HG03025 (cell line): ENCODE measurements around the gene TSC22D2.

Experiments
- ATAC-seq: cut with Tn5 transposase; IDR thresholded peaks from one replicate; pipeline ENCODE4 v1.9.1; 2021; ENCODE audit warnings: mild to moderate bottlenecking, moderate library complexity; ENCODE audit not compliant: unreplicated experiment, low FRiP score

Gene TSC22D2

GRCh38 chr3:150408221-150409124 lies at the start of gene TSC22D2:
Gene TSC22D2 (plus strand): TSS chr3:150408298. CDS start chr3:150409351, 1,053 bp downstream.
- peak; percentile 59 for ATAC-seq

GRCh38 chr3:150359381-150359780 lies 48.7 kb upstream of the TSC22D2 start:
- no peak for ATAC-seq

DNA sequence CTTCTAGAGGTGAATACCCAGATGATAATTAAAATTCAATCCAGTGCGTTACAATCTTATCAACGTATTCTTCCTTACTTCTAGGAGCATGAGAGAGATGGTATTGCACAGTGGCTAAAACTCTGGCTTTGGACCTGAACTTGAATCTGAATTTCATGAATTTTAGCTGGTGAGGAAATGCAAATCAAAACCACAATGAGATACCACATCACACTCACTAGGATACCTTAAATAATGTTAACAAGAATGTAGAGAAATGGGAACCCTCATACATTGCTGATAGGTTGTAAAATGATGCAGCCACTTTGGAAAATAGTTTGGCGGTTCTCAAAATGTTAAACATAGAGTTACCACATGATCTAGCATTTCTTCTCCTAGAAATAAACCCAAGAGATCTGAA lies 47.1 kb upstream of the TSC22D2 start:
- ATAC-seq: no peak

GRCh38 chr3:150362515-150363302 lies 45.4 kb upstream of the TSC22D2 start:
- no peak for ATAC-seq

GRCh38 chr3:150363420-150363819 lies 44.7 kb upstream of the TSC22D2 start:
- no peak for ATAC-seq

DNA sequence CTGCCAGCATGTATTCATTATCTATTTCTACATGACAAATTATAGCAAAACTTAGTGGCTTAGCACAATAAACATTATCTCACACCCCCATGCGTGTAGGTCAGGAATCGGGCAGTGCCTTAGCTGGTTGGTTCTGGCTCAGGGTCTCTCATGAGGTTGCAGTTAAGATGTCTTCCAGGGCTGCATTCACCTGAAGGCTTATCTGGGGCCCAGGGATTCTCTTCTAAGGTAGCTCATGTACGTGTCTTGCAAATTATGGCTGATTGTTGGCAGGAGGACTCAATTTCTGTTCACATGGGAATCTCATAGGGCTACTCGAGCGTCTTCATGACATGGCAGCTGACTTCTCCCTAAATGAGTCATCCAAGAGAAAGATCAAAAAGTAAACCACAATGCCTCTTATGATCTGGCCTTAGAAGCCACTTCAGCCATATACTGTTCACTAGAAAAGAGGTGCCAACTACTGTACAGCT lies 42.9 kb upstream of the TSC22D2 start:
- ATAC-seq: no peak

- ATAC-seq: no peak
Measured at GRCh38 chr3:150367757-150368156, 40.3 kb upstream of the TSC22D2 start.

GRCh38 chr3:150370122-150370602 lies 37.9 kb upstream of the TSC22D2 start:
- no peak for ATAC-seq

DNA sequence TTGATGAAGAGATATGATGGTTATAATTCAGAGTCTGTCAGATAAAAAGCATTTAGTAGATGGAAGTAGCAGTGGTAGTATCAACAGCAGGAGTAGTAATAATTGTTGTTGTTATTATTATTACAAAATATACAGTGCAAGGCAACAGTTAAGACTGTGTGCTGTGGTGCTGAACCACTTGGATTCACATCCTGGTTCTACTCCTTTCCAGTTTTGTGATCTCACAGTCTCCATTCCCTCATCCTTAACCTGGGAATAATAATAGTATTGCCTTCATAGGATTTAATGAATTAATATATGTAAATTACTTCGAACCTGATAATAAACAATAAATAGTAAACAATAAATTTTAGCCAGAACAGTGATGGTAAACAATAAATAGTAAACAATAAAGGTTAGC lies 37.1 kb upstream of the TSC22D2 start:
- ATAC-seq: no peak

DNA sequence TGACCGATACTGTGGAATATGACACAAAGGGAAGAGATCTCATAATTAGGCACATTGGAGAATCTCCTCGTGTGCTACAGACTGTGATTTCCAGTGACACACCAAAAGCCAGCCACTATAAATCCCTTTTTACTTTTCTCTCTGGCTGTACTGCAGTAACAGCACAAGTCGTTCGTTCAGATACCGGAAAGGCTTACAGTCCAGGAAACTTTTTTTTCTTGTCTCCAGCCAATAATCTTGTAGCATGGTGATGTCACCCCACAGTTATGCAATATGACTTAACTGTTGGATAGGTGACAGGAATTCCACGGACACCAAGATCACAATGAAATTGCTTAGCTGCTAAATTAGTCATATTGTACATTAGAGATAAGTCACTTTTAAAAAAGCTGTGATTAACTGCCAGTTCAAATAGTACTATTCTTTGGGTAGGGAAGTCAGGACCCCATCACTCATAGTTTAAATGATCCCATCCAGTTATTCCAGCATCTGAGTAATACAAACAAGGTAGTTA lies 36.3 kb upstream of the TSC22D2 start:
- no peak for ATAC-seq

GRCh38 chr3:150372320-150372719 lies 35.8 kb upstream of the TSC22D2 start:
- no peak for ATAC-seq

DNA sequence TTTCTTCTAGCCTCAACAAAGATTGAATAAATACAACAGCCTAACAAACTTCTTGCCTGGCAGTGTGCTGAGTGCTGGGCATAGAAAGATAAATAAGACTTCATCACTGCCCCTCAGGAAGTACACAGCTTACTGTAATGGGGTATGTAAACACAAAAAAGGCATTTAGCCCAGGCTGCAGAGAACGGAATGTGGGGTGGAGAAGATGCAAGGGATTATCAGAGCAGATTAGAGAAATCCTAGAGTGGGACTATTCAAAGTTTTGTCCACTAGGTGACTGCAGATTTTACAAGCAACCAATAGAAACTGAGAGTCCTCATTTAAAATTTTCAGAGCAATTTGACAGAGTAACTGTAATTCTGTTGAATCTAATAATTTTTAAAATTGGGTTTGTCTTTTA lies 35.4 kb upstream of the TSC22D2 start:
- no peak for ATAC-seq

DNA sequence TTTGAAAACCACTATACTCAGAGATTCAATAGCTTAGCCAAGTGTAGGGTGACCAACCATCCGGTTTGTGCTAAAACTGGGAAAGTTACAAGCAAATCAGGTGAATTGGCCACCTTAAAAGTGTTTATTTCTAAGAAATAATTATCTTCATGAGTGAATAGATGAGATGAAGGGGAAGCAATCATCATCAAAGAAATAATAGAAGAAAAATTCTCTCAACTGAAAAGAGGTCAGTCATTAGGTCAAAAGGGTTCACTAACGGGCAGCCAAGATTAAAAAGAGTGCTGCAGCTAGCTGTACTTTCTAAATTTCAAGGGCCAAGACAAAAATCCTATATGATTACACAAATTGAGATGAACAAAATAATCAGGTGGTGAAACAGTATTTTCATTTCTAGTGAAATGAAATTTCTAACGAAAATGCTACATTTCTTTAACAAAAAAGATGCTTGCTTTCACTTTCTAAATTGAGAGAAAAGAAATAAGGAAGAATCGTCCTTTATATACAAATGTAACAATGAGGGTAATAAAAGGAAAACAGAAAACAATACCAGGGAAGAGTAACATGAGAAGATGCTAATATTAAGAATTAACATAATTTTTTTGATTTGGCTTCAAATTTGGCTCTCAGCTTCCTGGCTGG lies 34.7 kb upstream of the TSC22D2 start:
- no peak for ATAC-seq

DNA sequence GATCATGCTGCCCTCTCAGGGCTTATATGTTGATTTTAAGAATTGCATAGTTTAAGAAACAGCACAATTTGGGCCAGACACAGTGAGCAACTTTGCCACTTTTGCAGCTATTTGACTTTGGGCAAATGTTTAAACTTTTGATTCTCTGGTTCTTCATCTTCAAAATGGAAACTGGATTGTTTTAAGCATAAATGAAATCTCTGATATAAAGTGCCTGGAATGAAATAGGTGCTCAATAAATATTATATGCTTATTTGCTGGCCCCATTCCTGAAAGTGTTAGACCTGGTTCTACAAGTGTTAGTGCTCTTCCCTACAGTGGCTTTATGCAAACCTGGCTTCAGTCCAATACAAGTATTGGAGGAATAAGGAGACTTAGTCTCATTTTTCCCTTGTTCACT lies 33.1 kb upstream of the TSC22D2 start:
- no peak for ATAC-seq

DNA sequence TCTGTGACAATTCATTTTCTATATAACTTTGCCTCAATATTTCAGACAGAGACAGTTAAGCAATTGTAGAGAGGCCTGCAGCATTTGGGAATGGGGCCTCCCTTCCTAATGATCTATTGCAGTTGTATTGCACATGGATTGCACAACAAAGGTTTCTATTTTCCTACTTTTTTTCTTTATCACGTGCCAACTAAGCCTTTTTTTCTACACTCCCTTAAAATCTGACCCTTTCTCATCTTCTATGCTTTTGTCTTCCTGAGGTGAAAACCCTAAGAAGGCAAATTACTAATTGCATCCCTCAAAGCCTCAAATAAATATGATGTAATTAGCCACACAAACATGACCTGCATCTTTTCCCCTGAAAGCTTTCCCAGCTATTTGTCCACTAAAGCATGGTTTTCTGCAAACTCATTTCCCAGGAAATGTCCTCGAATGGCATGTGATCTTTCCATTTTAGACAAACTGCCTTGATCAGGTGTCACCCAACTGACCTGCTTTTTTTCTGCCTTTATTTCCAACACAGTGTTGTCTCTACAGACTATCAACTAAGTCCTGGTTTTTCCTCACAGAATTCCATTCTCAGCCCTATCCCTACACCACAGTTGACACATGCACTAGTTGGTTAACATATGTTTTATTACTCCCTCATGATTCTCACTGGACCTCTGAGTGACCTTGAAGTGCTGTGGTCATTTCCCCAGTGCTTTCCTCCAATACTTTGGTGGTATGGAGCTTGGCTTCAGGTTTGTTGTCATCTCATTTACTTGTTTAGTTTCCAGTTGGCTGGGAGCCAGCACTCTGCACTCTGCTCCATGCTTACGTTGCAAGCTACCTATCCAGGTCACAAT lies 31.9 kb upstream of the TSC22D2 start:
- ATAC-seq: no peak

DNA sequence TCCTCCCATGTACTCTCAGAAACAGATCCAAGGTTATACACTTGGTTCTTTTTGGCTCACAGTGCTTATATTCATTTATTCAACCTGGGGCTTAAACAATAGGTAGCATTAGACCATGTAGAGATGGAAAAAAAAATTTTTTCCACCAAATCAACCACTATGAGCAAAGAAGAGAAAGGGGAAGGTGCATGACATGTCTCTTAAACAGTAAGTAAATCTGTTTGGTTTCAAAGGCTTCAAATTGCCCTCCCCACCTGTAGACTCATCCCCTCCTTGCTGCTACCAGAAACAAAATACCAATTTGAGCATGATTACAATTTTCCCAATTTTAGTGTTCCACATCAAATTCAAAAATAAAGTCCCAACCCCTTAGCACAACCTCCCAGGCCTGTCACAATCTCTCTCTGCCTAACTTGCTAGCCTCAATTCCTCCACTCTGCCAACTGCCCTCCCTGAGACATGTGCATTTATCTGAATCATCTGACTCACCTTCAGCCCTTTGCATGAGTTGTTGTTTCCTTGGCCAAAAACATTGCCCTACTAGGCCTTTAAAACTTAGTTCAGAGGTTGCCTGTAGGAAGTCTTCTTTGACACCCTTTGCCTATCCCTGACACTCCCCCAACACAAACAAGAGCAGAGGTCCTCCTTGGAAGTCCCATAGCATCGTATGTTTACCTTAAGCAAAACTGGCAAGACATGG lies 30.3 kb upstream of the TSC22D2 start:
- no peak for ATAC-seq

DNA sequence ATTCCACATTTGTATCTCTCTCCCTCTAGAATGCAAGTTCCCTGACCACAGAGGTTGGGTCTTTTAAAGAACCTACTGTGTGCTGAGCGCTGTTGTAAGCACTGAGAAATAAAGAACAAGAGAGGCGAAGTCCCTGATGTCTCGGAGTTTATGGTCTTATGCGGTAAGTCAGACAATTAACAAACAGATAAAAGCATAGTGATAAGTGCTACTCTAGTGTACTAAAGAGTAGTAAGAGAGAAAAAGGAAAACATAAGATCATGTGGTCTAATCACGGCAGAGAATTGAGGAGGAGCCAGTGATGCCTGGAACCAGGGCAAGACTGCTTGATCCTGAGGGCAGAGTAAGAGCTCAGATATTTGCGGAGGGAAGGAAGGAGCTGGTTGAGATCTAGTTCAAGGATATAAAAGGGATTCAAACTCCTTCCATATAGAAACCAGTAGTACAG lies 29.8 kb upstream of the TSC22D2 start:
- no peak for ATAC-seq

DNA sequence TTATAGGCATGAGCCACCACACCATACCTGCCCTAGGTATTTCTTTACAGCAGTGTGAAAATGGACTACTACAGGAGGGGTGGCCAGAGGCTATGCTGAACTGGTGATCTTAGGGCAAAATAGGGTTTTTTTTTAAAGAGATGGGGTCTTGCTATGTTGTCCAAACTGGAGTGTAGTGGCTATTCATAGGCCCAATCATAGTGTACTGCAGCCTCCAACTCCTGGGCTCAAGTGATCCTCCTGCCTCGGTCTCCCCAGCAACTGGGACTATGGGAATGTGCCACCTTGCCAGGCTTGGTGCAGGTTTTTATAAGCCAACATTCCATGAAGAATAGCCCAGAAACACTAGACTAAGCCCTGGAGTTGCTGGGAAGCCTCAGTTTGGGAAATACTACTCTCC lies 28.6 kb upstream of the TSC22D2 start:
- no peak for ATAC-seq
